ENCODE results near the gene LRBA.

DNA sequence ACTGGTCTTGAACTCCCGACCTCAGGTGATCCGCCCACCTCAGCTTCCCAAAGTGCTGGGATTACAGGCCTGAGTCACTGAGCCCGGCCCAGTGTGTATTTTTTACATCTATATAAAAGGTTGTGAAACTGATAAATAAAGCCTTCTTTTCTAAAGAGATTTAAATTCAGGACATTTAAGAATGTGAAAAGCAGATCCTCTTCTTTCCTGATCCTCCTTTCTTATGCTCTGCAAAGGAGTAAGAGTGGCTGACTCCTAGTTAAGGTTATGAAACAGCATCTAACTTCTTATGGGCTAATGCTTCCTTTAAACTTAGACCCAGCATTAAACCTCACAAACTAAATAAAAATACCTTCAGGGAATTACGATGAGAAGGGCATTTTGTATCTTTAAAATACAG is 630.8 kb downstream of the LRBA start:
- TF ChIP-seq POLR2A (IDR thresholded peaks at IDR 0.05; ENCODE audit: low read depth, low read length) (no peak), TAF1 (IDR thresholded peaks at IDR 0.05; ENCODE audit: low read depth, low read length) (no peak), POU2F2 (IDR thresholded peaks at IDR 0.05; ENCODE audit: low read depth, low read length) (no peak), POLR2AphosphoS5 (IDR thresholded peaks at IDR 0.05; ENCODE audit: low read depth, low read length) (no peak)

All from GM12891 (cell line).